ENCODE data around the gene CD209.
"Not testable (repeated sequence)": the region's sequence is repeated elsewhere in the genome, so short reads cannot be mapped to it uniquely, and the experiment has no call there.

Gene CD209

DNA sequence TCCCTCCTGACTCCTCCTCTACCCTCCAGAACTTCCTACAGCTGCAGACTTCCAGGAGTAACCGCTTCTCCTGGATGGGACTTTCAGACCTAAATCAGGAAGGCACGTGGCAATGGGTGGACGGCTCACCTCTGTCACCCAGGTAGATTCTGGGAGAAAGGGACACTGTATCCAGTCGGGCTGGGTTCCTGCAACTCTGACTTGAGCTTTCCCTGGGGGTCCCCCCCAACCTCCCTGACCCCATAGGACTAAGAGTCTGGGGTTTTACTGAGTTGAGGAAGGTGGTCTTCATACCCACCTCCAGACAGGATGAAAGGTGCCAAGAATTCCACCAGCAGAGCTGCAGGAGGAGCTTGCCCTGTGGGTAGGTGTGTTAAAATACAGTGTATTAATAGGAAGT is 20.2 kb upstream of the CD209 start:
- no peak for DNase-seq

DNA sequence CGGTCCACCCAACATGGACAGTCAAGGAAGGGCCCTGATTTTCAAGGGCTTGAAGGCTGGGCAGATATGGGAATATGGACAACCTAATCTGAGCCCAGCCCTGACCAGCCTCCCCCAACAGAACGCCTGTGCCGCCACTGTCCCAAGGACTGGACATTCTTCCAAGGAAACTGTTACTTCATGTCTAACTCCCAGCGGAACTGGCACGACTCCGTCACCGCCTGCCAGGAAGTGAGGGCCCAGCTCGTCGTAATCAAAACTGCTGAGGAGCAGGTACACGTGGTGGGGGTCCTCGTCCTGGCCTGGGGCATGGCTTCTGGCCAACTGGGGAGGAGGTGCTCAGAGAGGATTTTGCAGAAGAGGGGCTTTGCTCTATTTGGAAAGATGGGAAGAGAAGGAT is 19.2 kb upstream of the CD209 start:
- no peak for DNase-seq

DNA sequence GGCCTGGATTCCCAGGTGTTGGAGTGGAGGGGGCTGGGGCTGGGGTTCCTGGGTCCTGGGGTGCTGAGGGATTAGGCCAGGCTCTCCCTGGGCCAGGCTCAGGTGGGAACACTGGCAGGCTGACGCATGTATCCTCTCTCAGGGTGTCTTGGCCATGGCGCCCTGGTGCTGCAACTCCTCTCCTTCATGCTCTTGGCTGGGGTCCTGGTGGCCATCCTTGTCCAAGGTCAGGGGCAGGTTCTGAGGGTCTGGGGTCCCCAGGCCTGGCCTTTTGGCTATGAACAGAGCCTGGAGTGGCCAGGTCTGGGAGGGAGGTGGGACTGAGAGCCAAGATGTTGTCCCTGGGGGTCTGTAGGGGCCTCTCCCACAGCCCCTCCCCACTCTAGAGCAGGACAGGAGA is 17.7 kb upstream of the CD209 start:
- not testable (repeated sequence) for DNase-seq

DNA sequence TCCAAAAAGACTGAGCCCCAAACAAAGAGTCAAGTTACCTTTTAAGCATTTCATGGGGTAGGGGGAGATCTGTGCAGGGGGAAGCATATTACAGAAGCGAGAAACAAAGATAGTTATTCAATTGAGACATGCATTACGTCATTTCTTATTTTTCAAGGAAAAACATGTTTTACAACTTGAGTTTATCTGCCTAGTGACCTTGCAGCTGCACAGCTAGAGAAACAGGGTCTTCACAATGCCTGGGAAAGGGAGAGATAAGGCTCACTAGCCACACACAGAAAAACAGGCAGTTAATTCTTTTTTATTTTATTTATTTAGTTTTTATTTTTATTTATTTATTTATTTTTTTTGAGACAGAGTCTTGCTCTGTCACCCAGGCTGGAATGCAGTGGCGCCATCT is 16.8 kb upstream of the CD209 start:
- not testable (repeated sequence) for DNase-seq

DNA sequence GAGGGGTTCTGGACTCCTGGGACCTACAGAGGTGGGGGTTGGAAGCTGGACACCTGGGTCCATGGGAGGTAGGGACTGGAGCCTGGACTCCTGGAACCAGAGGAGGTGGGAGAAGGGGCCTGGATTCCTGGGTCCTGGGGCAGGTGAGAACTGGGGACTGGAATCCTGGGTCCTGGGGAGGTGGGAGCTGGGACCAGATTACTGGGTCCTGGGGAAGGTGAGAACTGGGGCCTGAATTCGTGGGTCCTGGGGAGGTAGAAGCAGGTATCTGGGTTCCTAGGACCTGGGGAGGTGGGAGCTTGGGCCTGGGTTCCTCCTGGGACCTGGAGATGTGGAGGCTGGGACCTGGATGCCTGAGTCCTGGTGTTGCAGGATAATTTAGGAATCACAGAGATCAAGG is 16.4 kb upstream of the CD209 start:
- no peak for DNase-seq

DNA sequence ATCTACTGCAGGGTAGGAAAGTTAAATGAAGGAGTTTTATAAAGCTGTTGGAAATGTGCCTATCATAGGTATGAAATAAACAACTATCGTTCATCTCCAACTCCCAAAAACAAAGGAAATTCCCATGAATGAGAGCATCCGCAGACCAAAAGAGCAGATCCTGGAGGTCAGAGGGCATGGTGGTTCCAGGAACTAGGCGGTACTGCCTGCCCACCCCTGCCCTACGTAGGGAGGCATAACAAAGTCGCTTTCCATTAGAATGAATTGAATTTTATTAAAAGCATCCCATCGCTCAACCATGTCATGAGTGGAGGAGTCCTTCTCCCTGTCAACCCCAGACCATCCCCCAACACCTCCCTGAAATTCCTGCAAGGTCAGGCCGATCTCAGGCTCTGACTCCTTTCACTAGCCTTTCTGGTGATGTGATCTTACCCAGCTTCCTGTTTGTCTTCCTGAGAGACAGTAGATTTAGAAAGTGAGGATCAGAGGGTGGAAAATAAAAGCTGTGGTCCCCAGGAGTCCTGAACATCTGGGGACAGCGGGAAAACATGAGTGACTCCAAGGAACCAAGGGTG is 15.5 kb upstream of the CD209 start, which contains the start of gene CLEC4M:
Gene CLEC4M (plus strand): TSS at position 525 of the 575 bp plus-strand sequence. CDS start 24 bp downstream, at position 549.
- DNase-seq, result no peak

DNA sequence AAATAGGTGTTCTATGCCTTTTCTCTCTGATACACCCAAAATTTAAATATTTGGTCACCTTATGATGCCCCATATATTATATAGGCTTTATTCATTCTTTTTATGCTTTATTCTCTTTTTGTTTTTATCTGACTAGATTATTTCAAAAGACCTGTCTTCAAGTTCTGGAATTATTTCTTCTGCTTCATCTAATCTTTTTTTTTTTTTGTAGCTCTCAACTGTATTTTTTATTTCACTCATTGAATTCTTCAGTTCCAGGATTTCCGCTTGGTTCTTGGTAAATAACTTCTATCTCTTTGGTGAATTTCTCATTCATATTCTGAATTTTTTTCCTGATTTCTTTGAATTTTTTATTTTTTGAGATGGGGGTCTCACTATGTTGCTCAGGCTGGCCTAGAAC is 11.8 kb upstream of the CD209 start:
- no peak for DNase-seq

DNA sequence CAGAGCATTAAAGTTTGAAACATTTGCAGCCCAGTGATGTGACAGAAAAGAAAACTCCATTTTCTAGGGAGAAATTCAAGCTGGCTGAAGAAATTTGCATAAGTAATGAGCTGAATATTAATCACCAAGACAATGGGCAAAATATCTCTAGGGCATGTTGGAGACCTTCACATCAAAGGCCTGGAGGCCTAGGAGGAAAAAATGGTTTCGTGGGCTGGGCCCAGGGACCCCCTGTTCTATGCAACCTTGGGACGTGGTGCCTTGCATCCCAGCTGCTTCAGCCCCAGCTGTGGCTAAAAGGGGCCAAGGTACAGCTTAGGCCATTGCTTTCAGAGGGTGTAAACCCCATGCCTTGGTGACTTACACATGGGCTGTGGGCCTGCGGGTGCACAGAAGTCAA is 10.0 kb upstream of the CD209 start:
- no peak for DNase-seq

DNA sequence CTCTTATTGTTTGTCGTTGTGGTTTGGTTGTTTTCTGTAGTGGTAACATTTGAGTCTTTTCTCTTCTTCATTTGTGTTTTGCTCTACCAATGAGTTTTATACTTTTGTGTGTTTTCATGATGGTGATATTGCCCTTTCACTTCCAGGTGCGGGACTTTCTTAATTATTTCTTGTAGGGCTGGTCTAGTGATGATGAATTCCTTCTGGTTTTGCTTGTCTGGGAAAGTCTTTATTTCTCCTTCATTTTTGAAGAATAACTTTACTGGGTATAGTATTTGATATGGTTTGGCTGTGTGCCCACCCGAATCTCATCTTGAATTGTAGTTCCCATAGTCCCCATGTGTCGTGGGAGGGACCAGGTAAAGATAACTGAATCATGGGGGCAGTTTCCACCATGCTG is 8.9 kb upstream of the CD209 start:
- no peak for DNase-seq

DNA sequence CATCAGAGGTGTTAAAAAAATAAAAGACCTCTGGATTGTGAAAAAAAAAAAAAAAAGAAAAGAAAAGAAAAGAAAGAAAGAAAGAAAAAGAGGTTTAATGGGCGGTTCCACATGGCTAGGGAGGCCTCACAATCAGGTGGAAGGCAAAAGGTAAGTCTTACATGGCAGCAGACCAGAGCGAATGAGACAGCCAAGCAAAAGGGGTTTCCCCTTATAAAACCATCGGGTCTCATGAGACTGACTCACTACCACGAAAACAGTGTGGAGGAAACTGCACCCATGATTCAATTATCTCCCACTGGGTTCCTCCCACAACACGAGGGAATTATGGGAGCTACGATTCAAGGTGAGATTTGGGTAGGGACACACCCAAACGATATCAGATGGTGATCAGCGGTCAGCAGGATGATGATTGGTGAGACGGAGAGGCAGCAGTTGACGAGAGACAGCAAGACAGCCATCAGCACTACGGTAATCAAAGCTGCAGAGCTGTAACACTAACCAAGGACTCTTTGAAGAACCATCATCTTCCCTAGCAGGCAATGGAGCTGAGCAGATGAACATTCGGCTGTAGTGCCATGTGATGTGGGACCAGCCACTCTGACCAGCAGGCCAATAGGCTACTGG is 3.9 kb upstream of the CD209 start:
- DNase-seq, result no peak

DNA sequence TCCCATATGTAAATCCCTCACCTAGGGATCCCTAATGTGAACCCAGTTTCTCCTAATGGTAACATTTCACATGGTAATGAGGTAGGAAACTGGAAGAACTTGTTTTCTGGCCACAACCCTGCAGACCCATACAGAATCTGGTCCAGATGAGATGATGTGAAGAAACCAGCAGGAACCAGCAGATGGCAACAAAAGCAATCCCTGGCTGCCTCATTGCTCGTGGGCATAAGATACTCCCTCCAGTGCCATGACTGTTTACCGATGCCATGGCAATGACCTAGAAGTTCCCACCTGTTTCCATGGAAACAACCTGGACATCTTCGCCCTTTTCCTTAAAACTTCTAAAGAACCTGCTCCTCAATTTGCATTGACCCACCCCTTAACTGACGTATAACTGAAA is 1.4 kb upstream of the CD209 start:
- no peak for DNase-seq

DNA sequence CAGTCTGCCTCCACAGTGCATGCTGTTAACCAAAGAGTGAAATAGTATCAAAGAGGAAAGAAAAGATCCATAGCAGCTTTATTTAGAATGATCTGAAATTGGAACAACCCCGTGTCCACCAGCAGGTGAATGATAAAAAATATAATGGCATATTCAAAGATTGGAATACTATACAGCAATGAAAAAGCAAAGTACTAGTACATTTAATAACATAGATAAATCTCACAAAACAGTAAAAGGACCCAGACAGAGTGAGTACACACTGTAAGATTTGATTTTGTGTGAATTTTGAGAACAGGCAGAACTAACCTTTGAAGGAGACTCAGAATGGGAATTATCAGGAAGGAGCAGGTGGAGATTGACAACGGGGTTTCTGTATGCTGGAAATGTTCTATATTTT is 837 bp upstream of the CD209 start:
- no peak for DNase-seq

DNA sequence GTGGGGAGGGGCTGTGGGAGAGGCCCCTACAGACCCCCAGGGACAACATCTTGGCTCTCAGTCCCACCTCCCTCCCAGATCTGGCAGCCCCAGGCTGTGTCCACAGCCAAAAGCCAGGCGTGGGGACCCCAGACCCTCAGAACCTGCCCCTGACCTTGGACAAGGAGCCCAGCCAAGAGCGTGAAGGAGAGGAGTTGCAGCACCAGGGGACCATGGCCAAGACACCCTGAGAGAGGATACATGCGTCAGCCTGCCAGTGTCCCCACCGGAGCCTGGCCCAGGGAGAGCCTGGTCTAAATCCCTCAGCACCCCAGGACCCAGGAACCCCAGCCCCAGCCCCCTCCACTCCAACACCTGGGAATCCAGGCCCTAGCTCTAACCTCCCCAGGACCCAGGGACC is 1.0 kb downstream of the CD209 start:
- DNase-seq, result not testable (repeated sequence)

DNA sequence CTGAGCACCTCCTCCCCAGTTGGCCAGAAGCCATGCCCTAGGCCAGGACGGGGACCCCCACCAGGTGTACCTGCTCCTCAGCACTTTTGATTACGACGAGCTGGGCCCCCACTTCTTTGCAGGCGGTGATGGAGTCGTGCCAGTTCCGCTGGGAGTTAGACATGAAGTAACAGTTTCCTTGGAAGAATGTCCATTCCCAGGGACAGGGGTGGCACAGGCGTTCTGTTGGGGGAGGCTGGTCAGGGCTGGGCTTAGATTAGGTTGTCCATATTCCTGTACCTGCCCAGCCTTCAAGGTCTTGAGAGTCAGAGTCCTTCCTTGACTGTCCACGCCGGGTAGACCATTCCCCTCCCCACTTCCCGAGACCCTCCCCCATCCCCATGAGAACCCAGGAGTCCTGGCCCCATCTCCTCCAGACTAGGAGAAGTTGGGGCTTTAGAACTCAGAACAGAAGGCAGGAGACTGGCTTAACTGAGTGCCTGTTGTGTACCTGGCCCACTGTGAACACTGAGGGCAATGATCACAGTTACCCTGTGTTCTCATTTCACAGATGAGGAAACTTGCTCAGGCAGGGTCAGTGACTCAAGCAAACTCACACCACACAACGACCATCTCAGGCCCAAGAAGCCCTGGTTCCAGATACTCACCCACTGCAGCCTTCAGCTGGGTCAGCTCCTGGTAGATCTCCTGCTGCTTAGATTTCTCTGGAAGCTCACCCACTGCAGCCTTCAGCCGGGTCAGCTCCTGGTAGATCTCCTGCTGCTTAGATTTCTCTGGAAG is 2.3 kb downstream of the CD209 start:
- DNase-seq, result no peak

DNA sequence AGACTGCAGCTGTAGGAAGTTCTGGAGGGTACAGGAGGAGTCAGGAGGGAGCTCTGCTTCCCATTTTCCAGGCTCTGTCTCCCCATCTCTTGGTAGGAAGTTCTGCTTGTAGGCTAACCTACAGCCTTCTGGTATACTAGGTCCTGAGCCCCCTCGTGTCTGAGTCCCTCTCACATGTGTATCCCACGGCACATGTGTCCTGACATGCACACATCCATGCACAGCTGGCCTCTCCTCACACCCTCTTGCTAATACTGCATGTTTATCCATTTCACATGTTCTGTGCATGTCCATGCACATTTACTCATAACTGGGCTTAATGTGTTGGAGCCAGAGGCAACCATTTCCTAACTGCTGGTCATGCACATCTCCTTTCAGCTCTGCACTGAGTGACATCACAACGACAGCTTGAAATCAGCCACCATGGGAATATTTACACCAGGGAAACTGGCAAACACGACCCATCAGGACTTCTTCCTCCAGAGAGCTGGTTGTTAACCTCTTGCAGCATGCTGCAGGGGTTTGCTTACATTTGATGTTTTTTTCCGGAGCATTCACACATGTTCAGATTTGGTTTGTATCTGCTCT is 3.0 kb downstream of the CD209 start:
- DNase-seq, result no peak

DNA sequence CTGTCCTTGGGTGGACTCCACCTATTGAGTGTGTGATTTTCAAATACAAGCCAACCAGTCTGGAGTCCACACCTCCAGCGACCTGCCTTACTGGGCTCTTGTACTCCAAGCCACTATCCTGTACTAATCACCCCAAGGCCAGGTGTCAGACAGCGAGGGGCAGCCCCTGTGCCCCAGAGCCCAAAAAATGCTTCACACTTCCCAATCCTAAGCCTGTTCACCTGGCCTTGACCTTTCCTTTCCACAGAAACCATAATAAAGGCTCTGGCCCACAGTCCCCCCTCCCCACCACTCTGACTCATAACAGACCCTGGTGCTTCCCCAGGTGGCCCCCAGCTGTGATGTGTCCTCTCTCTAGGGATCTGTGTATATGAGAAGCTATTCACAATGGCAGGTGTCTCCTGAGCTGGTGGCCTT is 3.9 kb downstream of the CD209 start:
- no peak for DNase-seq

DNA sequence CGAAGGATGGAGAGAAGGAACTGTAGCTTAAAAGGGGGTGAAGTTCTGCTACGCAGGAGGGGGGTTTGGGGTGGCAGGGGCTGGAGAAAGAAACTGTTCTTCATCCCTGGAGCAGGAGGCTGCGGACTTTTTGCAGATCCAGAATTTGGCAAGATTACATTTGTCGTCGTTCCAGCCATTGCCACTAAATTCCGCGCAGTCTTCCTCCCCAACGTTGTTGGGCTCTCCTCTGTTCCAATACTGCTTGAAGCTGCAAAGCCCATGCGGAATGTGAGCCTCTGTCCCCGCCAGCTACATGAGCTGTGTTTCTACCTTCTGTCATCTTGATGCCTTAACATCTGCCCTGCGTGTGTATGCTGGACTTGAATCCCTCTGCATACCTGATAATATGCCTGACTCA is 4.3 kb downstream of the CD209 start:
- DNase-seq, result no peak

DNA sequence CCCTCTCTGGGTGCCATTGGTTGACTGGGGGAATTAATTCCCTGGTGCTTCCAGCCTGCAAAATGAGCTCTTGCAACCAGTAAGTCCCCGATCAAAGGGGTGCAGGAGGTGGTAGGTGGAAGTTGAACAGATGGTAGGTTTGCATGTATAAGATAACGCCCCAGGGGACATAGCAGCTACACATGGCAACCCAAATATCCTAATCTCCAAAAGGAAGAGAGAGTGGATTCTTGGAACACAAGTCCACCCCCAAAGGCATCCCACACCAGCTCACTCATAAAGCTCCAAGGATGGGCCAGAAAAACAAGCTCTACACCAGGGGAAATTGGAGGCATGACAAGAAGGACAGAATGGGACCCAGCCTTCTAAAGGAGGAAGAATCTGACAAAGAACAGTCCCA is 4.8 kb downstream of the CD209 start:
- DNase-seq, result no peak

DNA sequence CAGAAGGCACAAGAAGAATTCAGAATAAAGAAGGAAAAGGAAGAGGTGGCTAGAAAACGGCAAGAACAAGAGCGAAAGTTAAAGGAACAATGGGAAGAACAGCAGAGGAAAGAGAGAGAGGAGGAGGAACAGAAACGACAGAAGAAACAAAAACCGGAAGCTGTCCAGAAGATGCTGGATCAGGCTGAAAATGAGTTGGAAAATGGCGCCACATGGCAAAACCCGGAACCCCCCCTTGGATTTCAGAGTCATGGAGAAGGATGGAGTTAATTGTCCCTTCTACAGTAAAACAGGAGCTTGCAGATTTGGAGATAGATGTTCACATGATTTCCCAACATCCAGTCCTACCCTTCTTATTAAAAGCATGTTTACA is 6.7 kb downstream of the CD209 start:
- no peak for DNase-seq

DNA sequence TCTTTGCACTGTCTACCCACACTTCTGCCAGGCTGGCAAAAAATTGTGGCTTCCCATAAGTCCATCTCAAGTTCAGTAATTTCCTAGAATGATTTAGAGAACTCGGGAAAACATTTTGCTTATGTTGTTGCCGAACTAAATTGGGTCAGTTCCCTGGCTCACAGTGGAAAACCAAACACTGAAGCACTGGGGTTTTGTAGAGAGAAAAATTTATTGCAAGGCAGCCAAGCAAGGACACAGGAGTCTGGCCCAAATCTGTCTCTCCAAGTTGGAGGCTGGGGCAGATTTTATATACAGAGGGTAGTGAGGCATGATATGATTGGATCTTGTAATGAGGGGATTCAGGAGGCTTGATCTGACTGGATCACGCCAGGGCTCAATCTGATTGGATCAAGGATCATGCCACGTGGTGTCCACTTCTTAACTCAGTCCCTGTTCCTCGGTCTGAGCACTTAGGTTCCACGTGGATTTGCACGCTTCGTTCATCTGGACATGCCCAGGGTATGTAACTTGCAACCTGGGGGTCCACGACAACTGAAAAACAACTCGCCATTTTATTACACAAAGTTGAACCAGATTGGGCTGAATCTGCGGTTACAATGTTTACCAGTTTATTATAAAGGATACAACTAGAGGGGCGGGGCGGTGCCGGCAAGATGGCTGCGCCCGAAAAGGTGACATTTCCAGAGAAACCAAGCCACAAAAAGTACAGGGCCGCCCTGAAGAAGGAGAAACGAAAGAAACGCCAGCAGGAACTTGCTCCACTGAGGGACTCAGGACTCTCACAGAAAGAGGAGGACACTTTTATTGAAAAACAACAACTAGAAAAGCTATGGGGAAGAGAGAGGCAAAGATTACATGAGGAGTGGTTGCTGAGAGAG is 7.3 kb downstream of the CD209 start:
- DNase-seq, result no peak

DNA sequence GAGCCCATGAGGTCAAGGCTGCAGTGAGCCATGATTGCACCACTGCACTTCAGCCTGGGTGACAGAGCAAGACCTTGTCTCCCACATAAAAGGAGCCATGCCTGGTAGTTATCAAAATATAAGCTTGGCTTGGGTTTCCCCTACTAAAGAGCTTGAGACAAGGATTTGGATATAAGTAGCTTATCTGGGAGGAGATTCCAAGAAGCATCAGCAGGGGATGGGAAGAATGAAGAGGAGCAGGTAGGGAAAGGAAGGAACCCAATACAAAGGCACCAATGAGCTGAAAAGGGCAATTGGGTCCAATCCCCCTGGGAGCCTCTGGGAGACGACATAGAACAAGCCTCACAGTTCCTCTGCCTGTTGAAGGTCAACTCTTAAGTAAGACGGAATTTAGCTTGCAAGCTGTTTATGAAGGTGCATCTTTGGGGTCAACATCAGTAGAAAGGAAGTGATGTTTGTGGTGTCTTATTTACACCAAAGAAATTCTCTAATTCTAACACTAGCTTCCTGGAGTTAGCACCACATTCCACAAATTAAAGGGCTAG is 8.1 kb downstream of the CD209 start:
- DNase-seq, result no peak

DNA sequence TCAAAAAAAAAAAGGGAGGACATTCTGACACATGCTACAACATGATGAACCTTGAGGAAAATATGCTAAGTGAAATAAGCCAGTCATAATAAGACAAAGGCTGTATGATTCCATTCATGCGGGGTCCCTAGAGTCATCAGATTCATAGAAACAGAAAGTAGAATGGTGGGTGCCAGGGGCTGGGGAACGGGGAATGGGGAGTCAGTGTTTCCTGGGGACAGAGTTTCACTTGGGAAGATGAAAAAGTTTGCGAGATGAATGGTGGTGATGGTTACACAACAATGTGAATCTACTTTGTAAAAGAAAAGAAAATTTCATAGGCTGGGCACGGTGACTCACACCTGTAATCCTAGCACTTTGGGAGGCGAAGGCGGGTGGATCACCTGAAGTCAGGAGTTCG is 9.3 kb downstream of the CD209 start:
- DNase-seq, result no peak

DNA sequence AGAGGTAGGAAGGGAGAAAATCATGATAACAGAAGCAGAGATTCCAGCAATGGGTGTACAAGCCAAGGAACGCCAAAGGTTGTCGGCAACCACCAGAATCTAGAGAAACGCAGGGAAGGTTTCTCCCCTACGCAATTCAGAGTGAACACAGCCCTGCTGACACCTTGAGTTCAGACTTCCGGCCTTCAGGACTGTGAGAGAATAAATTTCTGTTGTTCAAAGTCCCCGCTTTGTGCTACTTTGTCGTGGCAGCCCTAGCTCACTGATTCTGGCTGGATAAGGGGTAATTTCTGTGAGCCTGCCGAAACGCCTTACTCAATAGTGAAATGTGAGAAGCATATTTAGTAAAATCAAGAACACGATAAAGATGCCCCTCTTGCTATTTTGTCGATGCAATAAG is 10.1 kb downstream of the CD209 start:
- no peak for DNase-seq
